Liver (tissue), 9 donors: ENCODE data around the gene ESRRA. TPM values are rescaled to one million over a fixed set of nuclear protein-coding genes. Genes with fewer than 3 reads are reported as not detected.

Source experiments
- DNase-seq: peaks from one replicate; pipeline ENCODE4 v3.0.0-alpha.2; 2017; ENCODE audit warnings: low spot score
- H3K27ac ChIP-seq, 2 donors: one replicate each; pipeline ENCODE4 v1.7.0; 2013; ENCODE audit warnings: inconsistent platforms in 2 of 2, low read length in 2 of 2, control low read depth in 1 of 2, low read depth in 1 of 2, mild to moderate bottlenecking in 1 of 2
- H3K27me3 ChIP-seq, 4 donors: one replicate each; pipeline versions ENCODE4 v1.6.1 to v1.7.0; 2013; ENCODE audit warnings: low read length in 3 of 4, inconsistent platforms in 1 of 4, mild to moderate bottlenecking in 1 of 4, moderate library complexity in 1 of 4; ENCODE audit not compliant: control insufficient read depth in 4 of 4, insufficient read depth in 4 of 4
- H3K36me3 ChIP-seq, 4 donors: one replicate each; pipeline versions ENCODE4 v1.6.1 to v1.7.0; 2013; ENCODE audit warnings: low read length in 3 of 4, mild to moderate bottlenecking in 3 of 4, low read depth in 1 of 4, moderate library complexity in 1 of 4; ENCODE audit not compliant: control insufficient read depth in 4 of 4, insufficient read depth in 3 of 4
- H3K4me1 ChIP-seq, 4 donors: one replicate each; pipeline versions ENCODE4 v1.6.1 to v1.7.0; 2013; ENCODE audit warnings: low read length in 3 of 4, mild to moderate bottlenecking in 3 of 4, moderate library complexity in 1 of 4; ENCODE audit not compliant: control insufficient read depth in 4 of 4, insufficient read depth in 4 of 4
- H3K4me3 ChIP-seq, 3 donors: one replicate each; pipeline versions ENCODE4 v1.6.1 to v1.7.0; 2013; ENCODE audit warnings: low read length in 3 of 3, control low read depth in 1 of 3, low read depth in 1 of 3, mild to moderate bottlenecking in 1 of 3
- H3K9ac ChIP-seq, 2 donors: one replicate each; pipeline ENCODE4 v1.7.0; 2013; ENCODE audit warnings: low read length in 2 of 2, mild to moderate bottlenecking in 2 of 2, moderate library complexity in 2 of 2, control low read depth in 1 of 2, low read depth in 1 of 2
- H3K9me3 ChIP-seq, 4 donors: one replicate each; pipeline versions ENCODE4 v1.6.1 to v1.7.0; 2013; ENCODE audit warnings: low read length in 3 of 4; ENCODE audit not compliant: control insufficient read depth in 4 of 4
- ATF3 ChIP-seq: IDR thresholded peaks from 2 replicates; pipeline ENCODE4 v1.6.1; 2016; ENCODE audit warnings: antibody characterized with exemption
- CTCF ChIP-seq: fragments of 150-350 bp; IDR thresholded peaks from 2 replicates; pipeline ENCODE4 v1.5.1; 2017; ENCODE audit warnings: improper control_type of control experiment, low read depth, low read length; ENCODE audit not compliant: missing input control
- EGR1 ChIP-seq, 2 donors: IDR thresholded peaks; 2 replicates each; pipeline ENCODE4 v1.6.1; 2016 to 2018; ENCODE audit warnings: antibody characterized with exemption in 2 of 2, low read depth in 2 of 2
- FOXA1 ChIP-seq: IDR thresholded peaks from 2 replicates; pipeline ENCODE4 v1.6.1; 2016; ENCODE audit warnings: antibody characterized with exemption
- FOXA2 ChIP-seq: IDR thresholded peaks from 2 replicates; pipeline ENCODE4 v1.6.1; 2016; ENCODE audit warnings: antibody characterized with exemption
- GABPA ChIP-seq, 2 donors: IDR thresholded peaks in 1 of 2; conservative IDR thresholded peaks in 1 of 2; 2 replicates each; pipeline ENCODE4 v1.6.1; 2016; ENCODE audit warnings: antibody characterized with exemption in 2 of 2, mild to moderate bottlenecking in 1 of 2, moderate library complexity in 1 of 2
- HNF4A ChIP-seq, 2 donors: conservative IDR thresholded peaks; 2 replicates each; pipeline ENCODE4 v1.6.1; 2016; ENCODE audit warnings: antibody characterized with exemption in 2 of 2, mild to moderate bottlenecking in 2 of 2
- HNF4G ChIP-seq: IDR thresholded peaks from 2 replicates; pipeline ENCODE4 v1.6.1; 2016; ENCODE audit warnings: antibody characterized with exemption
- JUND ChIP-seq, 2 donors: IDR thresholded peaks; 2 replicates each; pipeline ENCODE4 v1.6.1; 2016; ENCODE audit warnings: antibody characterized with exemption in 2 of 2
- MAX ChIP-seq: IDR thresholded peaks from 2 replicates; pipeline ENCODE4 v1.6.1; 2016; ENCODE audit warnings: antibody characterized with exemption
- NR2F2 ChIP-seq: IDR thresholded peaks from 2 replicates; pipeline ENCODE4 v1.6.1; 2016; ENCODE audit warnings: antibody characterized with exemption
- RAD21 ChIP-seq, 2 donors: IDR thresholded peaks; 2 replicates each; pipeline ENCODE4 v1.6.1; 2016; ENCODE audit warnings: antibody characterized with exemption in 2 of 2, mild to moderate bottlenecking in 2 of 2
- REST ChIP-seq: IDR thresholded peaks from 2 replicates; pipeline ENCODE4 v1.6.1; 2016; ENCODE audit warnings: antibody characterized with exemption, mild to moderate bottlenecking
- RXRA ChIP-seq, 2 donors: IDR thresholded peaks; 2 replicates each; pipeline ENCODE4 v1.6.1; 2017 to 2018; ENCODE audit warnings: antibody characterized with exemption in 2 of 2, mild to moderate bottlenecking in 1 of 2
- SP1 ChIP-seq: IDR thresholded peaks from 2 replicates; pipeline ENCODE4 v1.6.1; 2018; ENCODE audit warnings: antibody characterized with exemption, mild to moderate bottlenecking
- YY1 ChIP-seq: IDR thresholded peaks from 2 replicates; pipeline ENCODE4 v1.6.1; 2016; ENCODE audit warnings: antibody characterized with exemption, mild to moderate bottlenecking
- ZBTB33 ChIP-seq: IDR thresholded peaks from 2 replicates; pipeline ENCODE4 v1.6.1; 2016; ENCODE audit warnings: antibody characterized with exemption
- WGBS: extraction: QIAGEN DNeasy Blood & Tissue Kit; methylation state at CpG from one replicate; pipeline ENCODE4 v1.1.7; 2013; 5-methylcytosine and 5-hydroxymethylcytosine counted together
- polyA plus RNA-seq, 2 donors: library from polyadenylated mRNA; stranded (reverse) in 1 of 2; unstranded in 1 of 2; fragments of 200-250 nt in 1 of 2; fragments of >200 nt in 1 of 2; fragmentation: Nextera tagmentation in 1 of 2; extraction: Ambion mirVana in 1 of 2; gene quantifications; one replicate each; pipeline versions ENCODE4 v1.2.1 to v1.2.3, GENCODE V29; 2013 to 2015
- total RNA-seq, 2 donors: library from RNA; depleted of rRNA; stranded (reverse); fragments of >200 nt; gene quantifications; one replicate each; pipeline ENCODE4 v1.2.3, GENCODE V29; 2014
- donor health status: healthy.
- donor health status: healthy.
- donor health status: healthy.
- donor health status: healthy.
- donor health status: healthy.

ESRRA gene
- total and polyA plus RNA-seq, 4 donors = 13.9 to 64.8 (median 37.5) TPM

- Histone ChIP-seq H3K9me3 (no peaks in the 10 kb centered on the region), H3K9ac (peak within 1 kb of the TSS; percentile 61 to 77), H3K4me3 (peak within 1 kb of the TSS; percentile 63 to 77 (median 76)), H3K27me3 (no peaks in the 10 kb centered on the region), H3K4me1 (peaks cover 5 to 36% (median 26%) of the 10 kb centered on the region in 4 donors), H3K27ac (peak within 1 kb of the TSS; percentile 93 to 98), H3K36me3 (peaks cover 4 to 40% (median 12%) of the 10 kb centered on the region in 4 donors)
- under 1% methylated on average over 61 of the region's 61 CpGs for WGBS
- TF ChIP-seq JUND (IDR thresholded peaks at IDR 0.05) = no peak
- no peak for TF ChIP-seq GABPA (IDR thresholded peaks at IDR 0.05 in 1 of 2, conservative IDR thresholded peaks at IDR 0.05 in 1 of 2)
- no peak for TF ChIP-seq MAX
- no peak for TF ChIP-seq RXRA (IDR thresholded peaks at IDR 0.05)
- TF ChIP-seq NR2F2 = no peak
- TF ChIP-seq ATF3 = peak; percentile 19
- TF ChIP-seq SP1 = no peak
- TF ChIP-seq EGR1 (IDR thresholded peaks at IDR 0.05; ENCODE audit: low read depth in 2 of 2) = no peak
- peak; percentile 60 to 71 for TF ChIP-seq RAD21 (IDR thresholded peaks at IDR 0.05)
- TF ChIP-seq FOXA2 = peak; percentile 2
- no peak for TF ChIP-seq ZBTB33
- peak; percentile 39 for TF ChIP-seq YY1
- TF ChIP-seq CTCF = peak; percentile 32
- peak; percentile 94 for TF ChIP-seq REST
- no peak for TF ChIP-seq FOXA1
- TF ChIP-seq HNF4A (conservative IDR thresholded peaks at IDR 0.05) = no peak
- no peak for TF ChIP-seq HNF4G
- peak; percentile 92 for DNase-seq
Observed at GRCh38 chr11:64317961-64318765, 12.8 kb downstream of the ESRRA start, which contains the start of gene PRDX5. Gene PRDX5 (plus strand): TSS chr11:64318121. CDS start chr11:64318216, 95 bp downstream.
